ENCODE data around the gene STK11IP. TPM values are rescaled to one million over a fixed set of nuclear protein-coding genes. Genes with fewer than 3 reads are reported as not detected.

The STK11IP gene
- polyA plus RNA-seq, 1 donor from 2014 or later, result 9.2 TPM

- Mint-ChIP-seq H3K9me3 (peaks cover 0 to 5% (median 3%) of the 10 kb centered on the region in 3 donors), H3K36me3 (no peaks in the 10 kb centered on the region), H3K27ac (no peak overlapping the region), H3K4me3 (peak overlapping the region; percentile 17 to 65 (median 51)), H3K4me1 (peaks cover 0 to 2% (median 0%) of the 10 kb centered on the region in 3 donors), H3K27me3 (peaks cover 51% of the 10 kb centered on the region)
Measured at GRCh38 chr2:219570194-219570923, 27.3 kb upstream of the STK11IP start.

DNA sequence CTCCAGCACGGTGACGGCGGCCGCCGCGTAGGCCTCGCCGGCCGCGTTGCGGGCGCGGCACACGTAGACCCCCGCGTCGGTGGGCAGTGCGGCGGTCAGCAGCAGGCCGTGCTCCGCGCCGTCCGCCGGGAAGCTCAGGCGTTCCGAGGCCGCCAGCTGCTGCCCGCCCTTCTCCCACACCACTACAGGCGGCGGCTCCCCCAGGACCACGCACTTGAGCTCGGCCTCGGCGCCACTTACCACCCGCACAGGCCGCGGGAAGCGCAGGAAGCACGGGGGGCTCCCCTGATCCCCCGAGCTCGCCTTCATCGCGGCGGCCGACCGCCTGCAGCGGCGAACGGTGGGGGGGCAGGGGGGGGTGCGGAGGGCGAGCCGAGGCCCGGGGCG is 26.7 kb upstream of the STK11IP start:
- H3K9me3 Mint-ChIP-seq, result peaks cover 0 to 5% (median 3%) of the 10 kb centered on the region in 3 donors
- H3K4me1 Mint-ChIP-seq, result peaks cover 0 to 2% (median 0%) of the 10 kb centered on the region in 3 donors
- H3K27me3 Mint-ChIP-seq, result peaks cover 53% of the 10 kb centered on the region
- no peaks in the 10 kb centered on the region for H3K36me3 Mint-ChIP-seq
- H3K27ac Mint-ChIP-seq, result no peak overlapping the region
- no peak overlapping the region for H3K4me3 Mint-ChIP-seq

DNA sequence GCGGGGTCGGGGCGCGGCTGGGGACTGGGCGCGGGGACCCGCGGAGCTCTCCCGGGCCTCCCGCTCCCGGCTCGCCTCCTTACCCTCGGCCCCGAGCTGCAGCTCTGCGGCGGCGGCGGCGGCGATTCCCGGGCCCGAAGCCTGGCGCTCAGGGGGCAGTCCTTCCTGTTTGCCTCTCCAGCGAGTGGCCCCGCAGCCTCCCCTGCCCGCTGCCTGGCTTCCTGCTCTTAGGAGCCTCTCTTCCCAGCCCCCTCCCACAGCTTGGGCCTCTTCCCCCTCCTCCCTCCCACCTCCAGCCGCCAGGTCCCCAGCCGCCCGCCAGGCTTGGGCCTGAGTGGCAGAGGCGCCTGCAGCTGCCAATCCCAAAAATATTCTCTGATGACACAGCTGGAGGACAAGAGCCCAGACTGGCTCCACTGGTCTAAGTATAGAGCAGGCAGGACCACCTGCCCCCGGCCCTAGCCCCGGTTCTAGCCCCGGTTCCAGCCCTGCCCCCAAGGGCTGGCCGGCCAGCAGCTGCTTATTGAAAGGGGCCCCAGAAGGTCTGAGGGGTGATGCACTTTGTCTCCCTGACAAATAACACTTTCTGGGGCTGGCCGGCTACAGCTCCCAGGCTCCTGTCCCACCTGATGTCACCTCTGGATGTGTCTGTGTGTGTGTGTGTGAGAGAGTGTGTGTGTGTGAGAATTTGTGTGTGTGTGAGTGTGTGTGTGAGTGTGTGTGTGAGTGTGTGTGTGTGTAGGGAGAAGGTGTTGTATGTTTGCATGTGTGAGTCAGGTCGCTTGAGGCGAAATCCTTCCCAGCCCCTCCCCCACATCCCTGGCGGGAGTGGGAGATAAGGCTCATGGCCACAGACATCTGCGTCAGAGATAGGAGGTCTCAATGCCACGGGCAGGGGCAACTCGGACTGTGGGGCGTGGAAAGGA is 26.1 kb upstream of the STK11IP start, which contains the start of gene OBSL1:
Gene OBSL1 (minus strand): TSS at position 229 of the 926 bp plus-strand sequence. CDS start 307 bp downstream, outside the sequence.
- Mint-ChIP-seq H3K27ac (no peak within 1 kb of the TSS), H3K27me3 (peaks cover 51% of the 10 kb centered on the region), H3K4me1 (peaks cover 0 to 2% (median 0%) of the 10 kb centered on the region in 3 donors), H3K4me3 (peak within 1 kb of the TSS in 3 of 4 donors; percentile 17 to 65 (median 27)), H3K36me3 (no peaks in the 10 kb centered on the region), H3K9me3 (peaks cover 0 to 3% (median 1%) of the 10 kb centered on the region in 3 donors)

GRCh38 chr2:219572237-219573001 is 25.2 kb upstream of the STK11IP start, which contains the start of gene INHA:
TSS of gene INHA (plus strand) at chr2:219572310. CDS start at chr2:219572375, 65 bp downstream.
- peaks cover 0 to 2% (median 0%) of the 10 kb centered on the region in 3 donors for H3K4me1 Mint-ChIP-seq
- H3K4me3 Mint-ChIP-seq, result peak within 1 kb of the TSS in 2 of 4 donors; percentile 45 to 65
- H3K36me3 Mint-ChIP-seq, result no peaks in the 10 kb centered on the region
- peaks cover 53% of the 10 kb centered on the region for H3K27me3 Mint-ChIP-seq
- H3K9me3 Mint-ChIP-seq, result peaks cover 0 to 3% (median 0%) of the 10 kb centered on the region in 3 donors
- H3K27ac Mint-ChIP-seq, result no peak within 1 kb of the TSS

GRCh38 chr2:219573166-219573565 is 24.5 kb upstream of the STK11IP start:
- peak overlapping the region in 1 of 4 donors; percentile 45 for H3K4me3 Mint-ChIP-seq
- H3K27ac Mint-ChIP-seq, result no peak overlapping the region
- H3K4me1 Mint-ChIP-seq, result peaks cover 0 to 2% (median 0%) of the 10 kb centered on the region in 3 donors

DNA sequence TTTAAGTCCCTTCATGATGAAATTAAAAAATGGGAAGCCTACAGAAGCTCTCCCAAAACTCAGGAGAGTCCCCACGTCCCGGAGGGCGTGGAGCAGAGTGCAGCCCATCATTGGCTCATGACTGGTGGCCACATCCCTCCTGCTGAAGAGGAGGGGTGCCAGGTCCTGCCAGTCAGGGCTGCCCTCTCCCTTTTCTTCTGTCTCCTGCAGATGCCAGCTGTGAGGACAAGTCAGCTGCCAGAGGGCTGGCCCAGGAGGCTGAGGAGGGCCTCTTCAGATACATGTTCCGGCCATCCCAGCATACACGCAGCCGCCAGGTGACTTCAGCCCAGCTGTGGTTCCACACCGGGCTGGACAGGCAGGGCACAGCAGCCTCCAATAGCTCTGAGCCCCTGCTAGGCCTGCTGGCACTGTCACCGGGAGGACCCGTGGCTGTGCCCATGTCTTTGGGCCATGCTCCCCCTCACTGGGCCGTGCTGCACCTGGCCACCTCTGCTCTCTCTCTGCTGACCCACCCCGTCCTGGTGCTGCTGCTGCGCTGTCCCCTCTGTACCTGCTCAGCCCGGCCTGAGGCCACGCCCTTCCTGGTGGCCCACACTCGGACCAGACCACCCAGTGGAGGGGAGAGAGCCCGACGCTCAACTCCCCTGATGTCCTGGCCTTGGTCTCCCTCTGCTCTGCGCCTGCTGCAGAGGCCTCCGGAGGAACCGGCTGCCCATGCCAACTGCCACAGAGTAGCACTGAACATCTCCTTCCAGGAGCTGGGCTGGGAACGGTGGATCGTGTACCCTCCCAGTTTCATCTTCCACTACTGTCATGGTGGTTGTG is 23.0 kb upstream of the STK11IP start:
- peaks cover 0 to 2% (median 0%) of the 10 kb centered on the region in 3 donors for H3K9me3 Mint-ChIP-seq
- H3K27me3 Mint-ChIP-seq, result peaks cover 34% of the 10 kb centered on the region

More at GRCh38 chr2:219573166-219573565, 24.5 kb upstream of the STK11IP start:
- H3K27me3 Mint-ChIP-seq, result peaks cover 47% of the 10 kb centered on the region
- H3K36me3 Mint-ChIP-seq, result no peaks in the 10 kb centered on the region
- H3K9me3 Mint-ChIP-seq, result peaks cover 0 to 2% (median 0%) of the 10 kb centered on the region in 3 donors

GRCh38 chr2:219575566-219576504 is 21.8 kb upstream of the STK11IP start:
- H3K4me1 Mint-ChIP-seq, result peaks cover 0 to 2% (median 0%) of the 10 kb centered on the region in 3 donors
- H3K4me3 Mint-ChIP-seq, result no peak overlapping the region
- no peak overlapping the region for H3K27ac Mint-ChIP-seq
- peaks cover 28% of the 10 kb centered on the region for H3K27me3 Mint-ChIP-seq
- no peaks in the 10 kb centered on the region for H3K36me3 Mint-ChIP-seq
- H3K9me3 Mint-ChIP-seq, result peaks cover 0 to 2% (median 0%) of the 10 kb centered on the region in 3 donors

More for the DNA sequence above, 23.0 kb upstream of the STK11IP start:
- no peak overlapping the region for H3K4me3 Mint-ChIP-seq
- no peak overlapping the region for H3K27ac Mint-ChIP-seq
- peaks cover 0 to 2% (median 0%) of the 10 kb centered on the region in 3 donors for H3K4me1 Mint-ChIP-seq
- no peaks in the 10 kb centered on the region for H3K36me3 Mint-ChIP-seq

DNA sequence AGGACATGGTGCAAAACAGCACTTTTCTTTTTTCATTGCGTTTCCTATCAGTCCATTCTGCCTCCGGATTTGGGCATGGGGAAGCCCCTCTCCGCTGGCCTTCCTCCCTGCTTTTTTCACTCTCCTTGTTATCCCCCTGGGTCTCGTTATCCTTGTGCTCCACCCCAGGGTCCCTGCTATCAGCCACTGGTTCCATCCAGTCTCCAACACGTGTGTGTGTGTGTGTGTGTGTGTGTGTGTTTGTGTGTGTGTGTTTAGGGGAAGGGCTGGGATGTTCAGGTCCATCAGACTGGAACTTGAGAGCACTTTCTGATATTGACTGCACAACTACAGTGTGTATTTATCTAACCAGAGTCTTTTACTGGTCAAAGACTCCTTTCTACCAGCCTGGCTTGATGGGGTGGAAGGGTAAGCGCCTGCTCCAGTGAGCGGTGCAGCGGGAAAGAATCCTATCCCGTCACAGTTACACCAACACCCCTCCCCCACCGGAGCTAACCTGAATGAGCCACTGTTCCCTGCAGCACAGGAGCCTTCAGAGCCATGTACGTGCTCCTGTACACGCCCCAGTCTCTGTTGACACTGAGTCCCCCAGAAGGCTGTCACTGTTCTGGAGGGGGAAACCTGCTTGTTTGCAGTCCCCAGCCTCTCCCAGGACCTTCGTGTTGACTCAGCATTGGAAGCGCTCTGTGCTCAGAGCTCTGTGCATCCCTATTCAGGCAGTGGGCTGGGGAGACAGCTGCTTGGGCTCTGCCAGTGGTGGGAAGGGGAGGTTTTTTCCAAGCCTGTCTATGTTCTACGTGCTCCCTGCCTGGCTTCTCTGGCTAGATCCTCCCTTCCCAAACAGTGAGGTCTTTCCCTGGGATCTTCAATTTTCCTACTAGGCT is 20.9 kb upstream of the STK11IP start:
- Mint-ChIP-seq H3K27me3 (peaks cover 26% of the 10 kb centered on the region), H3K27ac (no peak overlapping the region), H3K4me3 (no peak overlapping the region), H3K4me1 (peaks cover 0 to 1% (median 0%) of the 10 kb centered on the region in 3 donors), H3K36me3 (no peaks in the 10 kb centered on the region), H3K9me3 (peaks cover 0 to 2% (median 0%) of the 10 kb centered on the region in 3 donors)

GRCh38 chr2:219578811-219579613 is 18.6 kb upstream of the STK11IP start:
- Mint-ChIP-seq H3K4me1 (no peaks in the 10 kb centered on the region), H3K36me3 (no peaks in the 10 kb centered on the region), H3K27ac (peak overlapping the region in 1 of 3 donors; percentile 46), H3K4me3 (no peak overlapping the region), H3K9me3 (no peaks in the 10 kb centered on the region), H3K27me3 (peaks cover 12% of the 10 kb centered on the region)

DNA sequence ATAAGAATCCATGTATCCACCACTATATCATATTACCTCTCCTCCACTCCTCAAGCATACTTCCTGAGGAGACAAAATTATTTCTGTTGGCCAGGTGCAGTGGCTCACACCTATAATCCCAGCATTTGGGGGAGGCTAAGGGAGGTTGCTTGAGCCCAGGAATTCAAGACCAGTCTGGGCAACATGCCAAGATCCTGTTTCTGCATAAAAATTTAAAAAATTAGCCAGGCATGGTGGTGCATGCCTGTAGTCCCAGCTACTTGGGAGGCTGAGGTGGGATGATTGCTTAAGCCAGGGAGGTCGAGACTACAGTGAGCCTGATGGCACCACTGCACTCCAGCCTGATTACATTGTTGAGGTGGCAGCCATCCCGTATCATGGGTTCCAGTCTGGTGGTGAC is 16.3 kb upstream of the STK11IP start:
- H3K4me3 Mint-ChIP-seq, result peak overlapping the region in 1 of 4 donors; percentile 77
- H3K4me1 Mint-ChIP-seq, result no peaks in the 10 kb centered on the region
- H3K27ac Mint-ChIP-seq, result no peak overlapping the region
- no peaks in the 10 kb centered on the region for H3K9me3 Mint-ChIP-seq
- H3K27me3 Mint-ChIP-seq, result peaks cover 9% of the 10 kb centered on the region
- no peaks in the 10 kb centered on the region for H3K36me3 Mint-ChIP-seq

GRCh38 chr2:219591091-219591490 is 6.6 kb upstream of the STK11IP start:
- no peak overlapping the region for H3K4me3 Mint-ChIP-seq
- no peaks in the 10 kb centered on the region for H3K36me3 Mint-ChIP-seq
- H3K27ac Mint-ChIP-seq, result no peak overlapping the region
- no peaks in the 10 kb centered on the region for H3K4me1 Mint-ChIP-seq
- peaks cover 11% of the 10 kb centered on the region for H3K27me3 Mint-ChIP-seq
- no peaks in the 10 kb centered on the region for H3K9me3 Mint-ChIP-seq

Data from IgD-negative memory B cell (primary cell).